GM21515 (cell line): ENCODE data around the gene PITRM1.
A peak's percentile ranks its signal among the peaks of the same experiment; 100 is the strongest.
"Not testable (repeated sequence)": the region's sequence is repeated elsewhere in the genome, so short reads cannot be mapped to it uniquely, and the experiment has no call there.

ENCODE experiments used
- ATAC-seq: cut with Tn5 transposase; IDR thresholded peaks from one replicate; pipeline ENCODE4 v1.9.1; 2021; ENCODE audit not compliant: unreplicated experiment

Gene PITRM1

DNA sequence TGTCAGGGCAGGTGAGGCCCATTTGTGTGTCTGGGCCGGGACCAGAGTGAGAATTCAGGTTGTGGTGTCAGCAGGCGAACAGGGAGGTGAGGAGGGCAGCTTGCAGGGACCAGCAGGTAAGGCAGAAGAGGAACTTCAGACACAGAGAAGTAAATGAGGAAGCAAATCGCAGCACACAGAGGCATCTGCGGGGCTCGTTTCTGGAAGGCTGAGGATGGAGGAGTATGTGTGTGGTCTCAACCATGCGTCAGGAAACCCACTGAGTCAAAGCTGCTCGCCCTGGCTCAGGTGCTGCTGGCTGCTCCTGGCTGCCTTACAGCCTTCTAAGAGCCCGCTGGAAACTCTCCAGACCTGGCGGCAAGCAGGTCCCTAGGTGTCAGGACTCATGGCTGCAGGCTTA is 26.9 kb upstream of the PITRM1 start:
- ATAC-seq: no peak

- ATAC-seq: no peak
These were observed 26.3 kb upstream of the PITRM1 start for GRCh38 chr10:3198900-3199299.

- no peak for ATAC-seq
These were observed 24.9 kb upstream of the PITRM1 start for GRCh38 chr10:3197348-3198003.

DNA sequence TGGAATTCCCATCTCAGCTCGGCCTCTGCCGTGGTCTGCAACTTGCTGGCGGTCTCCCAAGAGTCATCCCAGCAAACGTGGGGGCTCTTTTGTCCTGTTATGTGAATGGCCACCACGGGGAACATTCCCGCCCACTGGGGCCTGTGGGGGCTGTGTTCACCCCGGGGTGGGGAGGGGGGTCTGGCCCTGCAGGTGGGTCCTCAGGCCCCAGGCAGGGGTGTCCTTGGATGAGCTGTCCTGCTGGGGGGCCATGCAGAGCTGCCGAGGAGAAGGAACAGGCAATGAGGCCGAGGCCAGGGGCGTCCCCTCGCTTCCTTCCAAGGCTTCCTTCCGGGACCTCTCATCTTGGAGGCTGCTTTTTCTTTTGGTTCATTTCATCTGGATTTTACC is 24.4 kb upstream of the PITRM1 start:
- no peak for ATAC-seq

- ATAC-seq: no peak
These were observed 23.9 kb upstream of the PITRM1 start for GRCh38 chr10:3196482-3196881.

DNA sequence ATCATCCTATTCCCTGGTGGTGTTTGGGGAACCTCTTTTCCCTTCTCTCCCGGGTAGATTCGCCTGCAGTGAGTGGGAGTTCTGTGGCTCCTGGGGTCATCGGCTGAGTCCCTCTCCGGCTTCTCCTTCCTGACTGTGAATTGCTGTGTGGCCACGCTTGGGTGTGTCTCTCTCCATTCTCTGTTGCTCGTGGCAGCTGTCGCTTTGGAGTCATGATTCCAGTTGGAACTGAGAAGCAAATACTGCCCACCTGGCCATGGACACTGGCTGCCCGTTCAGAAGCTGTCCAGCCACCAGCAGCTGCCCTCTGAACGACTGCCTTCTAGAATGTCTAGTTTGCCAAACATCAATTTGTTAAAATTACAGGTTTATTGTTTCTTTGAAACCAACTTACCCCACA is 23.1 kb upstream of the PITRM1 start:
- no peak for ATAC-seq

DNA sequence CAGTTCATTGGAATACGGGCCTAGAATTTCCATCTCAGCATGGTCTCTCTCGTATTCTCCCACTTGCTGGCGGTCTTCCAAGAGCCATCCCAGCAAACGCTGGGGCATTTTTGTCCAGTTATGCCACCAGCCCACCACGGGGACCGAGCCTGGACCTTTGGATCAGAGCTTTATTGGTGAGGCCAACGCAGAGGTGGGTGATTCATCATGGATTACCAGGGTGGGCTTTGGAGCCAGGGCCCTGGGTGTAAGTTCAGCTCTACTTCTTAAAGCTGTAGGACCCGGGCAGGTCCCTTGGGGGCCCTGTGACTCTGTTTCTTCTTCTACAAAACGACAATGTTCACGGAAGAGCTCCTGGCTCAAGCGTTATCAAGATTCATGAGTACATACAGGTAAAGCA is 22.7 kb upstream of the PITRM1 start:
- no peak for ATAC-seq

- no peak for ATAC-seq
These were observed 22.3 kb upstream of the PITRM1 start for GRCh38 chr10:3194871-3195270.

DNA sequence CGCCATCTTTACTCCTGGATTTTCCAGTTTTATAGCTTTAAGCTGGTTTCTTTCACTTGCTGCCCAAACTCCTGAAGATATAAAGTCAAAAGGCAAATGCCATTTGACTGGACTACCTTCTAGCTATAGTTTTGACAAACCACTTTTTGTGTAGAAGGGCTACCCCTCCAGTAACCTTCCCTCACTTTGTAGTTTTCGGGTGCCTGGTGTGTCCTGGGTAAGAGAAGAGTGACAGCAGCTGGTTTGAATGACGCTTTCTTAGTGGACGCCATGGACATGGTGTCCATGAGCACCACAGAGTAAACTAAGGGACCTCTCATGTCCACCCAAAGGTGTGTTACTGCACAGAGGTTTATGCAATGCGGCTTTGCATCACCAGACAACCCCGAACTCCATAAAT is 21.2 kb upstream of the PITRM1 start:
- ATAC-seq: no peak

DNA sequence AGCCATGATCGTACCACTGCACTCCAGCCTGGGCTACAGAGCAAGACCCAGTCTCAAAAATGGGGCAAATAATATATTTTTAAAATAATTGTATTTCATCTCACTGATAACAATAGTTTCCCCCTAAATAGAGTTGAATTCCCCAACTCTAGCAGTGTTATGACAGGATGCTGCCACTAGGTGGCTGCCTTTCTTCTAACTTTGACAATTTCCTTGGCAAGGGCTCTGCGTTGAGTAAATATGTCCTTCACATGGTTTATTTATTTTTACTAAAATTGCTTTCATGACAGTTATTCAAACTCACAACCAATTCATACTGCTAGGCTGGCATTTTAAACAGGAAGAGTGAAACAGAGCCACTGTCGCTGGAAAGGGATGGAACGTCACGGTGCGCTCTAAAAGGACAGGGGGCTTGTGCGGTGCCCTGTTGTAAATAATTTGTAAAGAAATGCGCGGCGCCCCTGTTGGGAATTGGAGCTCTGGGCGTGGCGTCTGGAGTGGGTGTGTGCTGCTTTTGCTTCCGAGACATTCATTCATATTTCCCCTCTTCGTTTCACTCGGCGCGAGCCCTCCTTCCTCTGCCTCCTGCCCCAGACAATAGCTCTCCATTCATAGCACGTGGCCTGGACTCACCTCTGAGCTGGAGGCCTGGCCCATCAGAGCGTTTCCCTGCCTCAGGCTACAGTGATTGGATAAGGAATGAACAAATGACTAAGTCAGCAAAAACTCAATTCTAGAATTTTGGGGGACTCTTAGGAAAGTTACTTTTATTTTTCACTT is 20.5 kb upstream of the PITRM1 start:
- peak; percentile 62 for ATAC-seq

GRCh38 chr10:3190817-3191216 is 18.2 kb upstream of the PITRM1 start:
- ATAC-seq: no peak

DNA sequence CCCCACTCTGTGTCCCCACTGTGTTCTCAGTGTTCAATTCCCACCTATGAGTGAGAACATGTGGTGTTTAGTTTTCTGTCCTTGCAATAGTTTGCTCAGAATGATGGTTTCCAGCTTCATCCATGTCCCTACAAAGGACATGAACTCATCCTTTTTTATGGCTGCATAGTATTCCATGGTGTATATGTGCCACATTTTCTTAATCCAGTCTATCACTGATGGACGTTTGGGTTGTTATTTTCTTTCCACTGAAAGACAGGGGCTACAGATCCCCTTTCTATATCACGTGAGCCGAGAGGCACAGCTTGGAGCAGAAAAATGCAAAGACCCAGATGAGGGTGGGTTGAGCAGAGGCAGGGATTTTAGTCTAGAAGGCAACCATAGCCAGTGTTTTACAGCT is 14.6 kb upstream of the PITRM1 start:
- ATAC-seq: not testable (repeated sequence)

DNA sequence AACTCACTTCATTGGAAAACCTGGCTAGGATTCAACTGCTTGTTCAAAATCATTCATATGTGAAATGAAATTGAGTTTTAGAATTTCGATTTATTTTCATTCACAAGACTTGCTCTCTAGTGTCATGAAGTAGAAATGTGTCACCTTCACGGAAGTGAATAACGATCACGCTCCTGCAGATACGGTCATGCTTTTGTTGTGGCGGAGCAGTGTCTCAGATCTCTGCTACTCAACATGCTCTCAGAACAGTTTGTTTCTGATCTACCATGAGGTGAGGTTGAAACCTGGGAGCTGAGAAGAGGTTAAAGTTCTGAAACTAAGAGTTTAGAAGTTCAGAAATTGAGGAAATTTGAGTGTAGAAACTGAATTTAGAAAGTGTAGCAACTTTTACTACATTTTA is 13.8 kb upstream of the PITRM1 start:
- no peak for ATAC-seq

GRCh38 chr10:3185386-3185785 is 12.8 kb upstream of the PITRM1 start:
- ATAC-seq: no peak

GRCh38 chr10:3180355-3181025 is 7.9 kb upstream of the PITRM1 start:
- no peak for ATAC-seq

DNA sequence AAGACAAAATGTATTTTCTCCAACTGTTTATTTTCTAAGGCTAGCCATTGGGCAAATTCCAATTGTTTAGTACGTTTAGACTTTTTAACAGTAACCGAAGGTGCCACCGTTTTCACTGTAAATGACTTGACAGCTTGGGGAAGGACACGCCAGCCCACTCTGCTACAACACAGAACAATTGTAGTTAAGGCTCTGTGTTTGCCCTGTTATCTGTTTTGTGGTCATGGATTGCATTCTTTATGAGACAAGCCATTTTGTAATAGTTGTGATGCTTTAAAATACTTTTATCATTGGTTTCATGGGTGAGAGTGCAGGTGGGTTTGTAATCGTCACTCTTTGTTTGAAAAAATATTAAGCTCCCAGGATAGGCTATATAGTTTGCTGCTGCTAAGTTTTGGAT is 6.6 kb upstream of the PITRM1 start:
- ATAC-seq: no peak

GRCh38 chr10:3178042-3178441 is 5.5 kb upstream of the PITRM1 start:
- no peak for ATAC-seq

GRCh38 chr10:3173171-3173878 is 743 bp upstream of the PITRM1 start:
- peak; percentile 39 for ATAC-seq

DNA sequence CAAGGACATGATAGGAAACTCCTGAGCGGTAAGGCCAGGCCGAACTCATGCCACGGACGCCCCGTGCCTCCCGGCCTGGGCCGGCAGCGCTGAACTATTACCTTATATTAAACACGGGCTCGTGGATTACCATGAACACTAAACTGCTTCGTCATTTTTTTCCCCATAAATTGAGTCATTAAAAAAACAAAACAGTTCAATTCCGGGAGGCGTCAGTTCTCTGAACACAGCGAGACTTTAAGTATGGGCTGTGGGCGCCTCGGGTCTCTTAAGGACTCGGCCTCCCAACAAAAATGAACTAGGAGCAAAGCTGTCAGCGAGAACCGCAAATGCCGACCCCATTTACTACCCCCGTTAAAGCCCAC is 519 bp downstream of the PITRM1 start:
- ATAC-seq: peak; percentile 0

DNA sequence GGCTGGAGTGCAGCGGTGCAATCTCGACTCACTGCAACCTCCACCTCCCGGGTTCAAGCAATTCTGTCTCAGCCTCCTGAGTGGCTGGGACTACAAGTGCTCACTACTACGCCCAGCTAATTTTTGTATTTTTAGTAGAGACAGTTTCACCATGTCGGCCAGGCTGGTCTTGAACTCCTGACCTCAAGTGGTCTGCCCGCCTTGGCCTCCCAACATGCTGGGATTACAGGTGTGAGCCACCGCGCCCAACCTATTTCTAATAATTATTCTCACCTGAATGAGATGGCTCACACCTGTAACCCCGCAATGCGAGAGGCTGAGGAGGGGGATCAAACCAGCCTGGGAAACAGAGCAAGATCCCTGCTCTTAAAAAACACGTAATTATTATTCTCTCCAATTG is 1.1 kb downstream of the PITRM1 start:
- ATAC-seq: not testable (repeated sequence)

- ATAC-seq: no peak
These were observed 2.9 kb downstream of the PITRM1 start for GRCh38 chr10:3169673-3170072.

- no peak for ATAC-seq
These were observed 3.3 kb downstream of the PITRM1 start for GRCh38 chr10:3169271-3169670.
